ENCODE data around the gene DIPK1C.

The DIPK1C gene

DNA sequence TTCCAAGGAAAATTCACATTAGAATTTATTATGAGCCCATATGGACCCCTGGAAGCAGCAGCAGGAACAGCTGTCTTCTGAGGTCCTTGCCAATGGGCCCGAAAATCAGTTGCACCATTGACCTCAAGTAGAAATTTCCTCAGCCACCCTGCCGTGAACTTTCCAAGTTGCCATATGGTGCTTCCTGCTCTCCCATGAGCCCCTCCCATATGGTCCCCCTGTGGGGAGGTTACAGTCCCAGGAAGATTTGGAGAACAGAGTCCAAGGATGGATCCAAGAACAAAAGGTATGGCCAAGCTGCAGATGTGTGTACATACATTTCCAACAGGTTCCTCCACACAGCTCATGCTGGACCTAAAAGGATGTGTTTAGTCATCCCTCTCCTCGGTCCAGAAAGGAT lies 34.6 kb downstream of the DIPK1C start:
- no peak for DNase-seq (ENCODE audit: low spot score)

DNA sequence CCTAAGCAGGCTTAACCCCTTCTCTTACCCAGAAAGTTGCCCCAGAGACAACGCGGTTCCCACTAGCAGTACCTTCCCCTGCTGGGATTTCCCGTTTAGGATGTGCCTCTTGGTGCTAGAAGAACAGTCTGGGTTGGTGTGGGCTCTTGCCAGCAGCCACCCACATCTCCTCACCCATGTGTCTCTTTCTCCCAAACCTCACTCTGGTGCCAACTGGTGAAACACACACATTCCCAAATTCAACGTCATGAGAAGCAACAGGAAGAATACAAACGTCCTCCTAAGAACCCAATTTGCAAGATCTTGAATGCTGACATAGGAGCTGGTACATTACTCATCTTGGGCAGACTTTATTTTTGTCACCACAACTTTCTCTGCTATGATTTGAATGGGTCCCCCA lies 36.2 kb downstream of the DIPK1C start:
- no peak for DNase-seq (ENCODE audit: low spot score)

DNA sequence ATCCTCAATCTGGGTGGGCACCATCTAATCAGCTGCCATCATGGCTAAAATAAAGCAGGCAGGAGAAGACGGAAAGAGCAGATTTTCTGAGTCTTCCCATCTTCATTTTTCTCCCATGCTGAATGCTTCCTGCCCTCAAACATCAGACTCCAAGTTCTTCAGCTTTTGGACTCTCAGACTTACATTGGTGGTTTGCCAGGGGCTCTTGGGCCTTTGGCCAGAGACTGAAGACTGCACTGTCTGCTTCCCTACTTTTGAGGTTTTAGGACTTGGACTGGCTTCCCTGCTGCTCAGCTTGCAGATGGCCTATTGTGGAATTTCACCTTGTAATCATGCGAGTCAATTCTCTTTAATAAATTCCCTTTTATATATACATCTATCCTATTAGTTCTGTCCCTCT lies 36.6 kb downstream of the DIPK1C start:
- DNase-seq (ENCODE audit: low spot score) = no peak

DNA sequence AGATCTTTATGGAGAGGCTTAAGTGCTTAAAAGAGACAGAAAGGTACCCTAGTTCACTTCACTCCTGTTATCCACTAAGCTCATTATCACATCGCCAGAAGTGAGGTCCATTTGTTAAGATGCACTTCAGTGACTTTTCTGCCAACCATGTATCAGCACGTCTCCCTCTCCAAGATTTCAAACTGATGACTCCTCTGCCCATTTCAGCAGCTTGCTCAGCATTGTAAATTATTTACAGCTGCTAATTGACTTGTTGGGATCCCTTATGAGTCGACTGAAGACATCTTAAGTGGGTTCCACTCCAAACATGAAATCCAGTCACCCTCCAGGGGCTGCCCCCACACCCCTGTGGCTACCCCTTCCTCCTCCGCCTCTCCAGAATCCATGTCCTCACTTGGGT lies 37.3 kb downstream of the DIPK1C start:
- DNase-seq (ENCODE audit: low spot score) = no peak

DNA sequence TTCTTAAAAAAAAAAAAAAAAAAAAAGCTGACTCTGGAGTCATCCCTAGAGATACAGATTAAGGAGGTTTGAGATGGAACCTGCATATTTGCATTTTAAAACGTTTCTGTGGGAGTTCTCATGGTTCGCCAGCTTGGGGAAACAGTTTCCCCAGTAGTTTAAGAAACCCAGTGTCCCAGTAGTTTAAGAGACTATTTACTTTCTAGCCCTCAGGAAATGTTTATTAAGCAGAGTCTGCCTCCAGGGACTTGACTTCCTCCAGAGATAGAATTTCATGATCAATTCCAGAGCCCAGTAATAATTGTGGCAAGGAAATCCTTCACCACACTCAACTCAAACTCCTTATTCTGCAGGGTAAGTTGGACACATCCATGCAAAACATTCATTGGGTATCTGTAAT lies 39.1 kb downstream of the DIPK1C start:
- DNase-seq (ENCODE audit: low spot score) = no peak

DNA sequence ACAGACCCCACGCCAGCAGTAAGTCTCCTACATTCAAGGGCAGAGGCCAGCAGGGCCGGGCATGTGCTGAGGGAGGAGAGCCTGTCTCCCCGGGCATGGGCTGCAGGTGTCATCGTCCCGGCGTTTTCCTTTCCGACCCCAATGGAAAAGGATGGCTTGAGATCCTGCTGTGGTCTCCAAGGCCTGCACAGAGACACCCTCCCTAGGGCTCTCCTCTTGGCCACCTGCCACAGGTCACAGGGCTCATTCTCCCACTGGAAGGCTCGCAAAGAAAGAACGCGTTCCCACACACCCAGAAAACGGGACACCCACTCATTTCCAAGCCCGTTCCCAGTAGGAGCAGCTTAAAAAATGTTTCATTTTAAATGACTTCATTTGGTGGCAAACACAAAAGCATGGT lies 41.0 kb downstream of the DIPK1C start:
- no peak for DNase-seq (ENCODE audit: low spot score)

DNA sequence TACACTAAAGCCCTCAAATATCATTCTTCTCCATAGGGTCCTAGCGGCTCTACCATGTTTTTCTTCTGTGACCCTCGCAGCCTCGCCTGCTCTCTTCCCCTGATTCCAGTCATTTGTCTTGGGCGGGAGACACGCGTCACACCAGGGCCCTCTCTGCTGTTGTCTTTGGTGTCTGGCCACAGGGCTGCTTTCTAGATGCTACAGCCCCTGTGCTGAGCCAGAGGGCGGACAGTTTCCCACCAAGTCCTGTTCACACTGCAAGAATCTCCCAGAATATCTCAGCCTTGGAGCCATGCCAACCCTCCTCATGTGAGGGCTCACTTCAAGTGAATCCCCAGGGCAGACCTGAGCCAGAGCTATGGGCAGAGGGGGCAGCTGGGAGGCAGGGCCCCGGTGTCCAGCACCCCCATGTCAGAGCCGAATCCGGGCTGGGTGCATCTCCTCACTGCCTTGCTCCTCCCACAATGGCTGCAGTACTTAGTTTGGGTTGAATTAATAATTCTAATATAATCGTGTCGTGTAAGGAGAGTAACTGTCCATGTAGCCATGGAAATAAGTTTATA lies 42.1 kb downstream of the DIPK1C start:
- no peak for DNase-seq (ENCODE audit: low spot score)

DNA sequence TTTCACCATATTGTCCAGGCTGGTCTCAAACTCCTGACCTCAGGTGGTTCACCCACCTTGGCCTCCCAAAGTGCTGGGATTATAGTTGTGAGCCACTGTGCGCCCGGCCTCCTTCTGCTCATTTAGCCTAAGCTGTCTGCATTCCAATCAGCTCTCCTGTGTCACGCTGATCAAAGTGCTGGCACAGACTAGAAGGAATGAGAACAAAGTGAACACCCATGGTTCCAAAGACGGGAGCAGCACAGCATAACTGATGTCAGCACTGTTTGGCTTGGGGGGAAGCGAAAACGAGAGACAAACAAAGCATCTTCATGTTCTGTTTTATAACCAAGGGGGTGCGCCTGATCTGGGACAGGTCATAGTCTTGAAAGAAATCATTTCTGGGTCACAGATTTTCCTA lies 43.3 kb downstream of the DIPK1C start:
- DNase-seq (ENCODE audit: low spot score) = no peak

DNA sequence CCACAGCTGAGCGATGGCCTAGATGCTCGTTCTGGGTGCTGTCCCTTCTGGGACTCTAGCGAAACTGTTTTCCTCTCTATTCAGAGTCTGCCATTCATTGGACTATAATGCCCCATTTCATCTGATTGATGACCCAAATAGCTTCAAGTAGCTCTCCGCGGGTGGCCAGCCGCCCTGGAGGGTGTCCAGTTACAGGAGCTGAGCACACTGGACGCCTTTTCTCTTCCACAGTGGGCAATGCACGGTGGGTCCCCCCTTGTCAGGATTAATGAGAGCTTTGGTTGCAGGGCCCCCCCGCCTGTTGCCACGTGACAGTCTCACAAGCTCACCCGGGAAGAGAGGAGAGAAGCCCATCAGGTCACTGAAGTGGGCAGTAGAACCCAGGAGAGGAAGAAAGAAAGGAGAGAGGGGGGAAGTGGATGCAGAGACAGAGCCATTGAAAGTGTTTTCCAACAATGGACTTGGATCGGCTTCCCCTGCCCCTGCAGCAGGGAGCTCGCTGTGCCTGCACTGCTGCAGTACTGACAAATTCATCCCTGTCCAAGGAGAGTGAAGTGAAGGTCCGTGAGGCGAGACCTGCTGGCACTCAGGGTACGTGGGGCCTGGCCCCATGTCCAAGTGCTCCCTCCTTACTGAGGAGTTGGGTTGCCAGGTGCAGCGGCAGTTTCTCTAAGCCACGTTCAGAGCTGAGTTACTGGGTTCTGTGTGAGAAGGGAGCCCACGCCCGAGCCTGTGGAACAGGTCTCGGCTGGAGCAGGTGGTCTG lies 44.8 kb downstream of the DIPK1C start:
- no peak for DNase-seq (ENCODE audit: low spot score)

DNA sequence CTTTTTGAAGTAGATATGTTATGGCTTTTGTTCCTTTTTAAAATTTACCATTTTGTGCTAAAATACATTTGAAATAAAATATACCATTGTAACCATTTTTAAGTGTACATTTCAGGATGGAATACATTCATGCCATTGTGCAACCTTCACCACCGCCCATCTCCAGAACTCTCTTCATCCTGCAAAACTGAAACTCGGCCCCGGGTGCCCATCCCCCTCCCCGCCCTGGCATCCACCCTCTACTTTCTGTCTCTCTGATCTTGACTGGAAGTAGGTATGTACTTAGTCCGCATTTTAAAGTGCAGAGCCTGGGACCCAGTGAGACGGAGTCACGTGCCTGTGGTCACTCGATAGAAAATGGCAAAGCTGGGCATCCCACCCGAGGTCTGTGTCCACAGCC lies 45.6 kb downstream of the DIPK1C start:
- DNase-seq (ENCODE audit: low spot score) = no peak

DNA sequence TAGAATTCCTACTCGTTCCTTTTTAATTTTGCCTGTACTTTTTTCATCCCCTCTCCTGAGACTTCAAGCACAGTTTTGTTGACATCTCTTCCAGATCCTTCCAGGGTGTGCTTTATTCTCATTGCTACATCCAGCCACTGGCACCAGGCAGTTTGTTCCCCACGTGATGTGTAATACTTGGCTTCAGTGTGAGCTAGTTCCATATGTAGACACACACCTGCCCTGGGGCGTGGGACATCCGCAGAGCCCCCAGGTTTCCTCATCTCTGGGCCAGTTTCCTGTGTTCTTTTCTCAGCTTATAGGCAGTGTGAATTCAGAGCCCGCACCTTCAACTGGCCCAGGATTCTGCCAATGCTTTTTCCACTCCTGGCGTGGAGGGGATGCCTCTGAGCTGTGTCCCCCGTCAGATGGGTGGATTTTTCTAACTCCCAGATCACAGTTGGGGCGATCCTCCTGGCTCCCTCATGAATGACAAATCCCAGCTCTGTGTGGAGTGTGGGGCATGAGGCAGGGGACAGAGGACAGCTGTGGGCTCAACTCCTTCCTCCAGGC lies 46.6 kb downstream of the DIPK1C start:
- no peak for DNase-seq (ENCODE audit: low spot score)

DNA sequence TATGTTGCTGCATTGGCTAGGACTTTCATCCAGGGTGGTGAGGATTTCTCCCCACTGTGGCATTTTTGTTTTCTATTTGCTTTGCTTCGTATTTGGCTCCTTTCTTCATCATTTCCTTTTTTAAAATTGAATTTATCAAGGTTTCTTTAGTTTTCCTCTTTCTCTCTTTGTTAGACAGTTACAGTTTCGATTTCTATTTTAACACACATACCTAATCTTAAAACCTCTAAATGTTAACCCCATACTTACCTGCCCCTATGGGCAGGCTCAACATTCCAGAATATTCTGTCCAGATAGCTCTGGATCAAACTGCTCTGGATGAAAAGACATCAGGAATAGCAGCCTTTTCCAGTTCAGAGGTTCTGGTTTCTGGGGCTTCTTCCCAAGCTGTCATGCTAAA lies 49.2 kb downstream of the DIPK1C start:
- DNase-seq (ENCODE audit: low spot score) = no peak

DNA sequence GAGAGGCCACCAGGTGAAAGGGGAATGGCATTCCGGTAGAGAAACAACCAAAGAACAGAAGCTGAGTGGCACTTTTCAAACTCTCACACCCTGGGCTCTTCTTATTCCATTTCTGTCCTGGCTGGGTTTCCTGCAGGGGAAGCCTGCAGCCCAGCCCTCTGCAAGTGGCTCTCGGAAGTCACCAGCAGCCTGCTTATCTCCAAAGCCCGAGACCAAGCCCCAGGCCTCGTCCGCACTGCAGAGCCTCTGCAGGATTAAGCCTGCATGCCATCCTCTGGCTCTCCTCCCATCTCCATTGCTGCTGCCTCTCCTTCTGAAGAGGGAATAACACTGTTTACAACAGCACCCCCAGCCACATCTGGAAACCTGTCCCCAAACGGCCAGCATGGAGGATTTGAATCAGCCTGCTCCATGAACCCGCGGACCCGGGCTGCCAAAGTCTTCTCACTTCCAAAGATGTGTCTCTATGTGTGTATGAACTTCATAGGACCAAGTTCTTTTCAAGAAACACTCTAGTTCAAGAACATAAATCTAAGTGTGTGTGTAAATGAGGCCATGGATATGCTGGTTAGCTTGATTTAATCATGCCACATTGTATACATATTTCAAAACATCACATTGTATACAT lies 54.2 kb downstream of the DIPK1C start:
- no peak for DNase-seq (ENCODE audit: low spot score)

DNA sequence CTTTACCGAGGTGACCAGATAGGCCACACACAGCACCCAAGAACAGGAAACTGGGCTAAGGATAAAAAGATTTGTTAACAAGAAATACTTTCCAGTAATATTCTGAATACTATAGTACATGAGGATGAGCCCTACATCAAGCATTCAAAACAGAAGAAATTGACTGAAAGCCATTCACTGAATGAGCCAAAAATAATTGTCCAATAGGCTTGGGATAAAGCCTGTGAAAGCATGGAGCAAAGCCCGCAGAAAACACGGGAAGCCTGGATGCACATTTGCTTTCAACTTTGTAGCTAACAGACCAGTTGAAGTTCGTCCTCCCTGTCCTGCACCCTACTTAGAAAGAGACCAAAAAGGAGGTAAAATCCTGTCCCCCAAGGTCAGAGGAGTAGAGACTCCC lies 56.3 kb downstream of the DIPK1C start:
- no peak for DNase-seq (ENCODE audit: low spot score)

DNA sequence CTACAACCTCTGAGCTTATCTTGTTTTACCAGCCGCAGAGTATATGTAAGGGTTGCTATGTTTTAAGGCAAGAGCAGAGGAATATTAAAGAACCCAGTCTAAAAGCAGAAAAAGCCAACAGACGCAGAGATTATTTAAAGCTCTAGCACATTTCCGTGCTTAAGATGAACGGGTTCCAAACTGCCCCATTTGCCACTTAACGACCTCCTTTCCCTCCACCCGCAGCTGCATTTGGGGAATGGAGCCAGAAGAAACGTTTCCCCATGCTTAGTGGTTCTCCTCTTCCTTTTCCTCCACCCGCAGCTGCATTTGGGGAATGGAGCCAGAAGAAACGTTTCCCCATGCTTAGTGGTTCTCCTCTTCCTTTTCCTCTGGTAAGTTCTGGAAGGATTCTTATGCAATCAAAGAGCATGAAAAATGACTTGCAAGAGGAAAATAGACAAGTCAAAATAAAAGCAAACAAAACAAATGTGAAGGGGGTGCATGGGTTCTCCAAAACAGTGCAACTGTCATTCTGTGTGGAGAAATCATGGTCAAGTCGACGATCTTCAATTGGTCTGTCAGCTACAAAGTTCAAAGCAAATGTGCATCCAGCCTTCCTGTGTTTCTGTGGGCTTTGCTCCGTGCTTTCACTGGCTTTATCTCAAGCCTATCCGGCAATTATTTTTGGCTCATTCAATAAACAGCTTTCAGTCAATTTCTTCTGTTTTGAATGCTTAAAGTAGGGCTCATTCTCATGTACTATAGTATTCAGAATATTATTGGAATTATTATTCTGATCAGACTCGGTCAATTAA lies 57.8 kb downstream of the DIPK1C start:
- no peak for DNase-seq (ENCODE audit: low spot score)

DNA sequence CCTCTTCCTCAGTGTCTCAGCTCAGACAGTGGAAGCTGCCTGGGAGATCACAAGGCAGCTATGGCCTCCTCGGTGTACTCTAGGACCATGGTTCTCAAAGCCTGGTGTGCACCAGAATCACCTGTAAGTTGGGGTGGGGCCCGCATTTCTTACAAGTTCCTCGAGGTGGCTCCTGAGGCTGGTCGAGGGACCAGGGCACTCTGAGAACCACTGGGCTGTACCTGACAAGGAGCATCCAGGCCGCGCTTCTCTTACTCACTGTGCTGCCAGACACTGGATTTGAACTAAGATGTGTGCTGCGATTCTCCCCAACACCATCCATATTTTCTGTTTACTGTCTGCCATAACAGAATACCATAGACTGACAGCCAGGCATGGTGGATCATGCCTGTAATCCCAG lies 59.5 kb downstream of the DIPK1C start:
- no peak for DNase-seq (ENCODE audit: low spot score)

DNA sequence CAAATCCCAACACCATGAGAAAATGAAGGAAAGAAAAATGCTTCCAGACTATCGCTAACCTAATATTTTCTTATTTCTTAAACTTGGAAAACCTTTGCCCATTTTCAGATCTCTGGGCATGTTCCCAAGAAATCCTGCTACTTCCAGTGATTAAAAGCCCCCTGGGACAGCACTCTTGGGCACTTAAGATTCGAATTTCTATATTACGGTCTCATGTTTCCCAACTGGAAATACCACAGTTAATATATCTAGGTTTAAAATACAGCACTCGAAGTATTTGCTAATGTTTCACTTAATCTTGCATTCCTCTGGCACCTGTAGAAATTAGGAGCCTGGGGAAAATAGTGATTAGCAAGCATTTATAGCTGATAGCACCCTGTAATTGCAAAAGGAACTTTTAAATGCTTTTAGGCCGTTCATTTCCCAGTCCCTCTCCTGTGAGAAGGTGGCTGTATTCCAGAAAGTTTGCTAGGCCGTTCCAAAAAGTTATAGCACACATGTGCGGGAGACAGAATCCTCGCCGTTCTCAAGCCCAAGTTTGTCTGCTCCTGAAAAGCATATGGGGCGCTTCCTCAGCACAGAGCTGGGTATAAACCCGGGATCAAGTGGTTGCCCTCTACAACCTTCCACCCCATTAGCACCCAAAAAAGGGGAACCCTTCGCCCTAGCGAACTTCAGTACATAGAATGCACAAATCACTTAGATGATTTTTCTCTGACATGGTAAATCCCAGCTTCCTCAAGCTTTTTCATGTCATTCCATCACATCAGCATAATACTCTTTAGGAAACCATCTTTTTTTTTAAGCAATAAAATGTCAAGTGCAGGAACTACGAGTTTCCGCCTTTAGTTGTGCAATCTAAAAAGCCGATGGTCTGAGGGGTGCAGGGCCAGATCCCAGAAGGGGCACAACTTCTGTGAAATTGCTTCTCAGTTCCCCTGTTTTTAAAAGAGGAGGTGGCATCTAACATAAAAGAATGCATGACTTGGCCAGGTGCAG lies 60.6 kb downstream of the DIPK1C start:
- no peak for DNase-seq (ENCODE audit: low spot score)

DNA sequence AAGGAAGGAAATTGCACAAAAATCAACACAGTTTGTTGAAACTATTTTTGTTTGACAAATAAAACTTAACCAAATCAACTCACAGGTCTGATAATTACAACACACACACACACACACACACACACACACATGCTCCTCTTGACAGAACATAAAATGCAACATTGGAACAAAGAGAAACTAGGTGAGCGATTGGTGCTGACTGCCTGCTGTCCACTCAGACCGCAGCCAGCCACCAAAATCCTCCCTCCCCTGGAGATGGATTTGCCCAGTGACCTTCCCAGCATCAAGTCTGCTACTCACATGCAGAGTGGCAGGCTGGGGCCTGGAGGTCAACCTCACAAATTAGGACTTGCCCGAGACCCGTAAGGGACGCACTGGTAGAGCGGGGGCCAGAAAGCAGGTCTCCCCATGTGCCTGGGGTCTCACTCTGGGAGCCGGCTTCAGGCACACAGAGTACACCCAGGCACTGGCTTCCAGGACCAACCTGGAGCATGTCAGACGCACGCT lies 61.4 kb downstream of the DIPK1C start:
- DNase-seq (ENCODE audit: low spot score) = no peak

DNA sequence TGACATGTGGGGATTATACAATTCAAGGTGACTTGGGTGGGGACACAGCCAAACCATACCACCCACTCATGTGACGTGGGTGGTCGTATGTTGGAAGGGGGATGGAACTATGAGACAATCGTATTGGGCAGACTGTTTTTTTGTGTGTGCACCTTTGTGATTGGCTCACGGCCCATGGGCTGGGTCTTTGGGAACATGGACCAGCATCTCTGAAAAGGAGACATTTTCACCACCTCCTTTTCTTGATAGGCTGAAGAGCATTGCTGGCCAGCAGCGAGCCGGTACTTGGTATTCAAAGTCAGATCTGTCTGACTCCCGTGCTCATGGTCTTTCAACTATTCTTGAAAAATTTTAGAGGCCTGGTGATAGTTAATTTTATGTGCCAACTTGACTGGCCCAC lies 62.1 kb downstream of the DIPK1C start:
- DNase-seq (ENCODE audit: low spot score) = no peak

DNA sequence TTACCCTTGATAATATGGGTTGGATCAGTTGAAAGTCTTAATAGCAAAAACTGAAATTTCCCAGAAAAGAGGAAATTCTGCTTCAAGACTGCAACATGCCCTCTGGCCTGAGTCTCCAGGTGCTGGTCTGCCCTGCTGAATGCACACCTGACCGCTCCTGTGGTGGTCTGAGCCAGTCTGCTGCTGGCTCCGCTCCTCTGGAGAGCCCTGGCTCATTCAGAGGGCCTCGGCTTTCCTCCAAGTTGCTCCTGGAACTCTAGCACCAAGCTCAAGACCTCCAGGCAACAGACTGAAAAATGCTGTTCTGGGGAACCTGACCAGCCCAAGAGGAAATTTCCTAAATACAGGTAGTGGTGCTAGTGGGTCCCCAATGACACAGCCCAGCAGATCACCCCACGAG lies 64.8 kb downstream of the DIPK1C start:
- no peak for DNase-seq (ENCODE audit: low spot score)

DNA sequence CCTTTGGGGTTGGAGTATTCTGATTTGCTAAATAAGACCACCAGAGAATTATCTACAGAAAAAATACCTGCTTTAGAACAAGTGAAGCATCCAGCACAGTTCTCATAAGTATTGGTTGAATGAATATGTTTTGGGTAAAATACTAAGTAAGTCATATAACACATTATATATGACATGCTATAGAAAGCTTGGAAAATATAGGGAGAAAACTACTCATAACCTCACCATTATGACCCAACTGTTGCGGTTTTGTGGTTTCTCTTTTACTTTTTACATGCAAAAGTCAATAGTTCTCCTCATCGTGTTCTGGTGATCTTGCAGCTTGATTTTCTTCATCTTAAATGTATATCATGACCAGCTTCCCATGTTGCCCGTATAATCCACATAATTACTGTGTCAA lies 66.2 kb downstream of the DIPK1C start:
- DNase-seq (ENCODE audit: low spot score) = no peak
